Left ventricle myocardium inferior (tissue), 1 donor: ENCODE measurements around the gene HMGN4. TPM values are rescaled to one million over a fixed set of nuclear protein-coding genes. Genes with fewer than 3 reads are reported as not detected.
A peak's percentile ranks its signal among the peaks of the same experiment; 100 is the strongest.

Experiments
- DNase-seq: peaks from one replicate; pipeline ENCODE4 v3.0.0-alpha.2; 2020
- H3K27ac ChIP-seq: fragments of 200-600 bp; replicated peaks from 2 replicates; pipeline ENCODE4 v1.8.0; 2021
- H3K27me3 ChIP-seq: fragments of 200-600 bp; 2 replicates; pipeline ENCODE4 v1.8.0; 2021; ENCODE audit warnings: low read depth
- H3K36me3 ChIP-seq: fragments of 200-600 bp; 2 replicates; pipeline ENCODE4 v1.8.0; 2021
- H3K4me1 ChIP-seq: fragments of 200-600 bp; 2 replicates; pipeline ENCODE4 v1.8.0; 2021
- H3K4me3 ChIP-seq: fragments of 200-600 bp; 2 replicates; pipeline ENCODE4 v1.8.0; 2021; ENCODE audit warnings: mild to moderate bottlenecking, moderate library complexity
- H3K9me3 ChIP-seq: fragments of 200-600 bp; replicated peaks from 2 replicates; pipeline ENCODE4 v1.8.0; 2021
- CTCF ChIP-seq: fragments of 200-600 bp; IDR thresholded peaks from 2 replicates; pipeline ENCODE4 v1.8.0; 2021; ENCODE audit warnings: antibody characterized with exemption, mild to moderate bottlenecking, borderline replicate concordance
- intact Hi-C: fragments of 100-400 bp; cut with micrococcal nuclease; formaldehyde crosslinking; loops from one replicate; pipeline ENCODE4 v1.11.0; 2022
- total RNA-seq: library from RNA; stranded (reverse); fragmentation: NEBNext Ultra II Directional; extraction: Animal tissue kit (Norgen Biotek cat#: 25700); gene quantifications from one replicate; pipeline ENCODE4 v1.2.1, GENCODE V29; 2021
- donor health status: DM: no; HTN: yes; CAD: no; lungs with severe emphysema.

Gene HMGN4
- total RNA-seq, 1 donor from 2014 or later = 29.7 TPM

- no peaks in the 10 kb centered on the region for H3K36me3 ChIP-seq
- intact Hi-C loops = no loop called here
Observed at GRCh38 chr6:26561533-26562466, 23.6 kb downstream of the HMGN4 start.

GRCh38 chr6:26563488-26563887 is 25.3 kb downstream of the HMGN4 start:
- TF ChIP-seq CTCF = no peak
- H3K9me3 ChIP-seq = no peaks in the 10 kb centered on the region
- no peak for DNase-seq
- H3K4me1 ChIP-seq = peaks cover 4% of the 10 kb centered on the region
- no peak overlapping the region for H3K27ac ChIP-seq
- no peaks in the 10 kb centered on the region for H3K36me3 ChIP-seq
- no peak overlapping the region for H3K4me3 ChIP-seq
- intact Hi-C loops = no loop called here
- H3K27me3 ChIP-seq = no peaks in the 10 kb centered on the region

More at GRCh38 chr6:26561533-26562466, 23.6 kb downstream of the HMGN4 start:
- H3K27me3 ChIP-seq = no peaks in the 10 kb centered on the region
- no peak for DNase-seq
- no peak overlapping the region for H3K4me3 ChIP-seq
- no peak overlapping the region for H3K27ac ChIP-seq
- no peaks in the 10 kb centered on the region for H3K4me1 ChIP-seq
- no peak for TF ChIP-seq CTCF
- H3K9me3 ChIP-seq = no peaks in the 10 kb centered on the region

- Histone ChIP-seq H3K9me3 (no peaks in the 10 kb centered on the region), H3K27ac (peak overlapping the region; percentile 58), H3K36me3 (no peaks in the 10 kb centered on the region), H3K4me1 (peaks cover 18% of the 10 kb centered on the region), H3K27me3 (no peaks in the 10 kb centered on the region), H3K4me3 (peak overlapping the region; percentile 66)
- peak; percentile 86 for DNase-seq
- TF ChIP-seq CTCF = no peak
- intact Hi-C loops = no loop called here
Observed at GRCh38 chr6:26568601-26569432, 30.7 kb downstream of the HMGN4 start.

- no peak for DNase-seq
- Histone ChIP-seq H3K27ac (no peak overlapping the region), H3K4me1 (peaks cover 18% of the 10 kb centered on the region), H3K27me3 (no peaks in the 10 kb centered on the region), H3K9me3 (no peaks in the 10 kb centered on the region), H3K36me3 (no peaks in the 10 kb centered on the region), H3K4me3 (peak overlapping the region; percentile 66)
- no peak for TF ChIP-seq CTCF
- intact Hi-C loops = no loop called here
Observed at GRCh38 chr6:26569433-26569764, 31.2 kb downstream of the HMGN4 start.

GRCh38 chr6:26570027-26570809 is 32.1 kb downstream of the HMGN4 start:
- peaks cover 18% of the 10 kb centered on the region for H3K4me1 ChIP-seq
- H3K4me3 ChIP-seq = no peak overlapping the region
- no peak overlapping the region for H3K27ac ChIP-seq
- no peaks in the 10 kb centered on the region for H3K36me3 ChIP-seq
- H3K27me3 ChIP-seq = no peaks in the 10 kb centered on the region
- intact Hi-C loops = no loop called here
- no peak for DNase-seq
- H3K9me3 ChIP-seq = no peaks in the 10 kb centered on the region
- TF ChIP-seq CTCF = no peak
